Stimulated activated CD8-positive, alpha-beta memory T cell treated with anti-CD3 and anti-CD28 coated beads, Interleukin-4, amount 100 ng/mL, for 1 hour (primary cell): ENCODE measurements around the gene CRB3.

Source experiments
- DNase-seq, 2 donors: peaks; one replicate each; pipeline ENCODE4 v3.0.0-alpha.2; 2020; ENCODE audit warnings: low read depth in 2 of 2, low spot score in 1 of 2

Gene CRB3

GRCh38 chr19:6431891-6432290, 32.2 kb upstream of the CRB3 start:
- DNase-seq, result no peak

GRCh38 chr19:6433165-6433564, 30.9 kb upstream of the CRB3 start:
- no peak for DNase-seq

DNA sequence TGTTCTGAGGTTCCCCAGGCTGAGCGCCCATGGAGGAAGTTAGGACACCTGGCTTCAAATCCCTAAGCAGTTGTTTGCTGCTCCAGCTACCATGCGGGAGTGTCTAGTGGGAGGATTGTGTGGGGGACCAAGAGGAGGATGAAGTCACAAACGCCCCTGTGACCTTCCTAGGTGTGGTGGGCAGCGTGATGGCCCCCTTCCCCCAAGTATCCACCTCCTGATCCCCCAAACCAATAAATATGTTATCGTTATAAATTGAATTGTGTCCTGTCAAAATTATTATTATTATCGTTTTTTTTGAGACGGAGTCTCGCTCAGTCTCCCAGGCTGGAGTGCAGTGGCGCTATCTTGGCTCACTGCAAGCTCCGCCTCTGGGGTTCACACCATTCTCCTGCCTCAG, 30.4 kb upstream of the CRB3 start, which contains the start of gene SLC25A41:
Gene SLC25A41, minus strand, starts transcription at position 101 of the 400 bp plus-strand sequence. Its CDS starts 70 bp downstream, at position 31.
- DNase-seq, result no peak

GRCh38 chr19:6439743-6440142, 24.3 kb upstream of the CRB3 start:
- no peak for DNase-seq

DNA sequence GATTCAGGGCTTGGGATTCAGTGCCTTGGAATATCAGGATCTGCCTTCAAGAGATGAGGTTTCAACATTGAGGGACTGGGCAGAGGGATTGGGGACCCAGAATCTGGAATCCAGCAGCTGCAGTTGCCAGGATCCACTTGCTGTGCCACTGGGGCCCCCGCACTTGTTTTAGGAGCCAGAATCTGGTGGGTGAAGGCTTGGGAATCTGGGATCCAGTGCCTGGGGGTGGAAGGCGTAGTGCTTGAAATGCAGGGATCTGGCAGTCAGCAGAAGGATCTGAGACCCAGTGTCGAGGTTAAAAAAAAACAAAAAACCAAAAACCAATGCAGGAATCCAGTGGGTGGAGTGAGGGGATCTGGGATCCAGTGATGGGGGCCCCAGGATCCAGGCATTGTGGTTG, 23.2 kb upstream of the CRB3 start:
- DNase-seq, result no peak

- no peak for DNase-seq
These were observed 21.9 kb upstream of the CRB3 start for GRCh38 chr19:6442087-6442688.

GRCh38 chr19:6443986-6444385, 20.1 kb upstream of the CRB3 start:
- DNase-seq, result no peak

DNA sequence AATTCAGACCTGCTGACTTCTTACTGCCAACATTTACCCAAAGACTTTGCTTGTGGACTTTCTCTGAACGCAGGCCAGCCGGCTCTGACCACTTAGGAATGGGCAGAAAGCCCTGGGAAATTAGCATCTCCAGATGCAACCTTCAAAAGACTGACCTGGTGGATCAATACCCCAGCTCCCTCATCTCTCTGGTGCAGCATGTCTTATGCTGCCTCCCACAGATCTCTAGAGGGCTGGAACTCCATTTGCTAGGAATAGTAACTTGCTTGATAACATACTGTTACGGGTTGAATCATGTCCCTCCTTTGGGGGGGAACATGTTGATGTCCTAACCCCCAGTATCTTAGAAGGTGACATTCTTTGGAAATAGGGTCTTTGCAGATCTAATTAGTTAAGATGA, 17.6 kb upstream of the CRB3 start:
- DNase-seq, result no peak

DNA sequence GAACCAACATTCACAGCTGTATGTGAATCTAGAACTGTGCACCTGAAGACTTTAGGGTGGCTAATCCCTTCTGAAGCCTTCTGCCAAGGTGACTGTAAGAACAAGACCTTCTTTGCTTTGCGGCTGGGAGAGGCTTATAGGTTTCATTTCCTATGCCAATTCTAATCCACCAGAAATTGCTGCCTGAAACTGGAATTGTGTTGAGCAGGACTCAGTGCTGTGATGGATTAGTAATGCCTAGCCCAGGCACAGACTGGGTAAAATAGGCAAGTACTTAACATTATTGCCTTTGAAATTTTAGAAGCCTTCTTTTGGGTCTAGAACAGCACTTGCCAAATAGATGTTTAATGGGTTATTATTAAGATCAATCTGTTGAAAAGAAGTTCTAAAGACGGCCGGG, 16.0 kb upstream of the CRB3 start:
- no peak for DNase-seq

GRCh38 chr19:6450166-6450565, 13.9 kb upstream of the CRB3 start:
- no peak for DNase-seq

- no peak for DNase-seq
These were observed 12.4 kb upstream of the CRB3 start for GRCh38 chr19:6451583-6452222.

- DNase-seq, result no peak
These were observed 11.9 kb upstream of the CRB3 start for GRCh38 chr19:6452223-6452614.

DNA sequence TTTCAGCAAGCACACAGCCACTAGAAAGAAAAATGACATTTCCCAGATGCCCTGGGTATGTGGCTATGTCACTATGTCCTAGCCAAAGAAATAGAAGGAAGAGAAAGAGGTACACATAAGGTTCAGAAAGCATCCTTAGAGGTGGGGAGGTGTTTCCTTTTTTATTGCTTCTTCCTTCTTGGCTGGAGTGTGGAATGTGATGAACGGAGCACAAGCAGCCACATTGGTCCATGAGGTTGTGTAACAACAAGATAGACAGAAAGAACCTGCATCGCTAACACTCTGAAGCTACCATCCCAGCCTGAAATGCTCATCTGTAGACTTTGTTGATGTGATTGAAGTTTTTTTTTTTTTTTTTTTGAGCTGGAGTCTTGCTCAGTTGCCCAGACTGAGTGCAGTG, 11.2 kb upstream of the CRB3 start:
- no peak for DNase-seq

GRCh38 chr19:6453951-6454565, 10.0 kb upstream of the CRB3 start:
- no peak for DNase-seq

GRCh38 chr19:6455924-6456323, 8.1 kb upstream of the CRB3 start:
- no peak for DNase-seq

GRCh38 chr19:6457958-6458694, 5.9 kb upstream of the CRB3 start:
- no peak for DNase-seq

DNA sequence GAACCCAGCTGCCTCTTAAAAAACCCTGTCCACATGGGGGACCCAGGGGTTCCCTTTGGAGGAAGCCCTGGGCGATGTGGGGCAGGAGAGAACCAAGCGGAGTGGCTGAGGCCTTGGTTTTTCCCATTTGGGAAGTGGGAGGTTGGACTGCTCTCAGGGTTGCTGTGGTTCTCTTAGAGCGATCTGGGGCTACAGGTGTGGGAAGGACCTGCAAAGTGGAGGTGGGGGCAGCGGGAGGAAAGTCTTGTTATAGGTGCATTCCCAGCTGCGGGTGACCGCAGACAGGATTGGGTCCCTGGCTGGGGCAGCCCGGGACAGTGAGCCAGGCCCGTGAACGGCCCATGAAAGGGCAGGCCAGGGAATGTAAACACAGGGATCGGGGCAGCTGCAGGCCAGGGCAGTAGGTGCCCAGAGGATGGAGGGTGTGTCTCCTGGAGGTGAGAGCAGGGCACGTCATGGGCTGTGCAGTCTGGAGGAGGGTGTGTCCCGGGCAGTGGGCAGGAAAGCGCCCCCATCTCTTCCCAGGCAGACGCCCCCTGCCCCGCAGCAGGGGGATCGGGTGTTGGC, 5.3 kb upstream of the CRB3 start:
- no peak for DNase-seq

DNA sequence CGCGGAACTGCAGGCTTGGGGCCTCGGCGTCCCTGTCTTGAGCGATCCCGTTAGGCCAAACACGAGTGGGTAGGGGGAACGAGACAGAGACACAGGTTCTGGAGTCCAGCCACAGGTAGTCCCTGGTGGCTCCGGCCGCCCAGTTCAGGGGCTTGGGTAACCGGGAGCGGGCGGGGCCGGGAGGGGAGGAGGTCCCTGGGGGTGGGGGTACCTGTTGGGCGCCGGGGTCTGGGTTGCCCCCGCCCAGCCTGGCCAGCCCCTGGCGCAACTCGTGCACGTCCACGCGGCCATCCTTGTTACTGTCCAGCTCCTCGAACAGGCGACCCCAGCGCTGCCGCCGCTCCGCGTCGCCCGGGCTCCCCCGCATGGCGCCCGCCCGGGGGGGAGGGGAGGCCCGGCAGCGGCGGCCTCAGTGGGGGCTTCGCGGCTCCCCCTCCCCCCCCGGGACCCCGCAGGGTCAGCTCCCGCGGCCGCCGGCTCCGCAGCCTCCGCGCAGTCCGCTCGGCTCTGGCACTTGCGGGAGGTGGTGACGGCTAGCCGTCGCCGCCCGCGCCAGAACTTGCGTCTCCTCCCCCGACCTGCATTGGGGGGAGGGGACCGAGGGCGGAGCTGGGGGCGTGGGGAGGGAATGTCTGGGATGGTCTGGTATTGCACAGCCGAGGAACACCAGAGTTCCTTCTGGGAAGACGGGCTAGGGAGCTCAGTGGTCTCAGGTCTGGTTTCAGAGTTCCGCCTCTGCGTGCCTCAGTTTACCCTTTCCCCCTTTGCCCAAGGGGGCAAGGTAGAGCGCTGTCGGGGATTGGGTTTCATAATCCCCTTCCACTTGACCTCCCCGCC, 4.6 kb upstream of the CRB3 start, which contains the start of gene SLC25A23:
Gene SLC25A23, minus strand, starts transcription at position 531 of the 837 bp plus-strand sequence. Its CDS starts 164 bp downstream, at position 367.
- peak in 1 of 2 donors; percentile 27 for DNase-seq

DNA sequence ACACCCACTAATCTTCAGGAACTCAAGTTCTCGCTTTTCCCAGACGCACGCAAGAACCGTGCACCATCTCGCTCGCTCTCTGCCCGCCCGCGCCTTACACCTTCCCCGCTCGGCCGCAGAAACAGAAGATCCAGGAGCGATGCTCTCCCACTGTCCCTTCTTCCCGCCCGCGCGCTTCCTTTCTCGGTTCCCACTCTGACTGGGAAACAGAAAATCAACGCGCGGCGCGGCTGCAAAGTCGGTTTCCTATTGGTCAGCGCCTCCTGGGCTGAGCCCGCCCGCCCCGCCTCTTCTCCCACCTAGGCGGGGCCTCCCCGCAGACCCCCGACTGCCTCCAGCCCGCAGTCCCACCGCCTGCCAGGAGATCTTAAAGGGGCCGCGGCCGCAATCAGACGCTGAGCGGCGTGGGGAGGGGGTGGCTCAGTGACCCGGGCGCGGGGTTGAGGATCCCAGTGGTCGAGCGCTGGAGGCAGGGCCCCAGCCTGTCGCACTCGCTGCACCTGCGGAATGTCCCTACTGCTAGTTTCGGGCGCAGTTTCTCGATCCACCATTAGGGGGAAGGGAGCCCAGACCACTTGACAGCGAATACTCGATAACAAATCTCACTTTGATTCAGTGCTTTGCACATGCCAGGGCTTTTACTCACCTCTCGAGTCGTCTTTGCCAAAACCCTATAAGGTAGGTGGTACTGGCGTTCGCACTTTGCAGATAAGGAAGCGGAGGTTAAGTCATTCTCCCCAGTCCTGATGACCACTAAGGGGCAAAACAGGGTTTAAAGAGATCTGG, 3.8 kb upstream of the CRB3 start:
- DNase-seq, result peak; percentile 93 to 95

GRCh38 chr19:6465006-6465405, 935 bp downstream of the CRB3 start:
- DNase-seq, result no peak
